ENCODE data around the gene RAD51B. TPM values are rescaled to one million over a fixed set of nuclear protein-coding genes. Genes with fewer than 3 reads are reported as not detected.

The RAD51B gene
- total RNA-seq, 2 donors from 2014 or later, result 22.8 to 33.8 TPM

DNA sequence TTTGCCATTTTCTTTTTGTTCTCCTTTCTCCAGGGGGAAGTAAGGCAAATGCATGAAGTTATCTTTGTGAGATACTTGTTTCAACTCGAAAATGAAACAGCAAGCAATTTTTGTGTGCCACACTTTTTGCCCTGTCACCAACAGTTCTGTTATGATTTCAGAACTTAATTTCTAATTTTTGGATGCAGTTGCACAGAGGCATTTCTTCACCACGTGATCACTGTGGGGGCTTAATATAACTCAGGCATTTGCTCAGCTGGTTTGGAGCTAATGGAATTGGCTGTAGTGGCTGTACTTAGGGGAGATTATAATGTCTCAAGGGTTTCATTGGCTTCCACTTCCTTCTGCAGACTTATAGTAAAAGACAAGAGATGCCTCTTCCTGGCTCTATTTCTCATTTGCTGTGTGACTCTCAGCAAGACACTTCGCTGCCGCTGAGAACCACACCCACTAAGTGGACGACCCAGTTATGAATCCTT, 452.4 kb downstream of the RAD51B start:
- H3K4me3 Mint-ChIP-seq, result no peak overlapping the region
- peaks cover 18% of the 10 kb centered on the region for H3K4me1 Mint-ChIP-seq
- H3K27ac Mint-ChIP-seq, result no peak overlapping the region
- H3K4me3 ChIP-seq (ENCODE audit: low read length), result no peak overlapping the region
- H3K4me1 ChIP-seq (ENCODE audit: control insufficient read depth, insufficient read depth, low read length), result no peaks in the 10 kb centered on the region
- H3K36me3 Mint-ChIP-seq (ENCODE audit: low read depth), result no peaks in the 10 kb centered on the region
- H3K36me3 ChIP-seq (ENCODE audit: control insufficient read depth, insufficient read depth, low read length), result no peaks in the 10 kb centered on the region
- DNase-seq, result no peak
- H3K9me3 ChIP-seq (ENCODE audit: control insufficient read depth, low read length), result no peaks in the 10 kb centered on the region
- 92 to 100% methylated on average over 4 to 5 of the region's 5 CpGs for WGBS, 2 experiments (ENCODE audit: insufficient coverage in 1 of 2, insufficient read length in 1 of 2)
- no peak overlapping the region for H3K27ac ChIP-seq (ENCODE audit: low read depth, low read length)
- no peak overlapping the region for H3K9ac ChIP-seq (ENCODE audit: extremely low read depth, low read length, poor library complexity, severe bottlenecking)
- no peaks in the 10 kb centered on the region for H3K27me3 ChIP-seq (ENCODE audit: control insufficient read depth, insufficient read depth, low read length, poor library complexity, severe bottlenecking)
- H3K27me3 Mint-ChIP-seq (ENCODE audit: insufficient read depth), result no peaks in the 10 kb centered on the region
- TF ChIP-seq, protein P1, sequence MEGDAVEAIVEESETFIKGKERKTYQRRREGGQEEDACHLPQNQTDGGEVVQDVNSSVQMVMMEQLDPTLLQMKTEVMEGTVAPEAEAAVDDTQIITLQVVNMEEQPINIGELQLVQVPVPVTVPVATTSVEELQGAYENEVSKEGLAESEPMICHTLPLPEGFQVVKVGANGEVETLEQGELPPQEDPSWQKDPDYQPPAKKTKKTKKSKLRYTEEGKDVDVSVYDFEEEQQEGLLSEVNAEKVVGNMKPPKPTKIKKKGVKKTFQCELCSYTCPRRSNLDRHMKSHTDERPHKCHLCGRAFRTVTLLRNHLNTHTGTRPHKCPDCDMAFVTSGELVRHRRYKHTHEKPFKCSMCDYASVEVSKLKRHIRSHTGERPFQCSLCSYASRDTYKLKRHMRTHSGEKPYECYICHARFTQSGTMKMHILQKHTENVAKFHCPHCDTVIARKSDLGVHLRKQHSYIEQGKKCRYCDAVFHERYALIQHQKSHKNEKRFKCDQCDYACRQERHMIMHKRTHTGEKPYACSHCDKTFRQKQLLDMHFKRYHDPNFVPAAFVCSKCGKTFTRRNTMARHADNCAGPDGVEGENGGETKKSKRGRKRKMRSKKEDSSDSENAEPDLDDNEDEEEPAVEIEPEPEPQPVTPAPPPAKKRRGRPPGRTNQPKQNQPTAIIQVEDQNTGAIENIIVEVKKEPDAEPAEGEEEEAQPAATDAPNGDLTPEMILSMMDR (conservative IDR thresholded peaks at IDR 0.05), result no peak
- H3K9me3 Mint-ChIP-seq, result no peaks in the 10 kb centered on the region

DNA sequence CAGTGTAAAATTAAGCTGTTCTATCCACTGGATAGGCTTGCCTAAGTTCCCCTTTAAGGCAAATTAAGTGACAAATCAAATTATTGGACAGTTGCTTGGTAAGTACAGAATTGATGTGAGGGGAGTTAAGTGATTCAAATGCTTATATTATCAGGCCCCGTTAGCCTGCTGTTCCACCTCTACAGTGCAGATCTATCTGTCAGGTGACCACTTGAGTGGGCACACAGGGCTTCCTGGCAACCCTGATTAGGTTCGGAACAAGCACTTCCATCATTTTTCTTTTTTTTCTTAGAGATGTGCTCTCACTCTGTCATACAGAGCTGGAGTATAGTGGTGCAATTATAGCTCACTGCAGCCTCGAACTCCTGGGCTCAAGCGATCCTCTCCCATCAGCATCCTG, 453.8 kb downstream of the RAD51B start:
- Histone ChIP-seq H3K9me3 (ENCODE audit: control insufficient read depth, low read length) (no peaks in the 10 kb centered on the region), H3K36me3 (ENCODE audit: control insufficient read depth, insufficient read depth, low read length) (no peaks in the 10 kb centered on the region), H3K4me3 (ENCODE audit: low read length) (no peak overlapping the region), H3K27ac (ENCODE audit: low read depth, low read length) (no peak overlapping the region), H3K9ac (ENCODE audit: extremely low read depth, low read length, poor library complexity, severe bottlenecking) (no peak overlapping the region), H3K27me3 (ENCODE audit: control insufficient read depth, insufficient read depth, low read length, poor library complexity, severe bottlenecking) (no peaks in the 10 kb centered on the region), H3K4me1 (ENCODE audit: control insufficient read depth, insufficient read depth, low read length) (no peaks in the 10 kb centered on the region)
- no peaks in the 10 kb centered on the region for H3K27me3 Mint-ChIP-seq (ENCODE audit: insufficient read depth)
- no peaks in the 10 kb centered on the region for H3K36me3 Mint-ChIP-seq (ENCODE audit: low read depth)
- TF ChIP-seq, protein P1 (conservative IDR thresholded peaks at IDR 0.05), result no peak
- H3K4me3 Mint-ChIP-seq, result no peak overlapping the region
- H3K27ac Mint-ChIP-seq, result no peak overlapping the region
- 83 to 85% methylated on average over 1 to 4 of the region's 4 CpGs for WGBS, 2 experiments (ENCODE audit: insufficient coverage in 1 of 2, insufficient read length in 1 of 2)
- DNase-seq, result no peak
- no peaks in the 10 kb centered on the region for H3K9me3 Mint-ChIP-seq
- H3K4me1 Mint-ChIP-seq, result peaks cover 17% of the 10 kb centered on the region

DNA sequence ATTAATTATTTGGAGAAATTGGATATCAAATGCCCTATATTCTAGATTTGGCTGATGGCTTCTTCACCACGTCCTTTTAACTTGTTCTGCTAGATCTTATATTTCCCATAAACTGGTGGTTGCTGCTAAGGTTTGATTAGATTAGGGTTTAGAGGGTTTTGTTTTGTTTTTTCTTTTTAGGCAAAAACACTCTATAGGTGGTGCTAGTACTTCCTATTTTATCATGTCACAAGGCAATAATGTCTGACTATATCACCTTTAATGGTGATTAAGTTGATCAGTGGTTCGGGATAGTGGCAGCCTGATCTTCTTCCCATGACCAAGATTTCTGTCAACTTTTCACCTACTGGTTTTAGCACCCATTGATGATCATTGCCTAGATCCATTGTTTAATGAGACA, 455.1 kb downstream of the RAD51B start:
- no peak overlapping the region for H3K4me3 Mint-ChIP-seq
- Histone ChIP-seq H3K9ac (ENCODE audit: extremely low read depth, low read length, poor library complexity, severe bottlenecking) (no peak overlapping the region), H3K4me1 (ENCODE audit: control insufficient read depth, insufficient read depth, low read length) (no peaks in the 10 kb centered on the region), H3K9me3 (ENCODE audit: control insufficient read depth, low read length) (no peaks in the 10 kb centered on the region), H3K36me3 (ENCODE audit: control insufficient read depth, insufficient read depth, low read length) (no peaks in the 10 kb centered on the region), H3K27me3 (ENCODE audit: control insufficient read depth, insufficient read depth, low read length, poor library complexity, severe bottlenecking) (no peaks in the 10 kb centered on the region), H3K4me3 (ENCODE audit: low read length) (no peak overlapping the region), H3K27ac (ENCODE audit: low read depth, low read length) (no peak overlapping the region)
- H3K4me1 Mint-ChIP-seq, result peaks cover 14% of the 10 kb centered on the region
- no peak for DNase-seq
- TF ChIP-seq, protein P1 (conservative IDR thresholded peaks at IDR 0.05), result no peak
- WGBS, 2 experiments (ENCODE audit: insufficient coverage in 1 of 2, insufficient read length in 1 of 2), result 86% methylated on average over 1 to 2 of the region's 2 CpGs
- H3K27me3 Mint-ChIP-seq (ENCODE audit: insufficient read depth), result no peaks in the 10 kb centered on the region
- no peaks in the 10 kb centered on the region for H3K36me3 Mint-ChIP-seq (ENCODE audit: low read depth)
- H3K9me3 Mint-ChIP-seq, result no peaks in the 10 kb centered on the region
- H3K27ac Mint-ChIP-seq, result no peak overlapping the region

Data from endodermal cell (in vitro differentiated cells).